ENCODE measurements around the gene FBN3. TPM values are rescaled to one million over a fixed set of nuclear protein-coding genes. Genes with fewer than 3 reads are reported as not detected.
"Not testable (repeated sequence)": the region's sequence is repeated elsewhere in the genome, so short reads cannot be mapped to it uniquely, and the experiment has no call there.

Gene FBN3
- total RNA-seq, 1 experiment from 2014 or later: 0.10 TPM

GRCh38 chr19:8034178-8034525, 115.2 kb downstream of the FBN3 start:
- Histone ChIP-seq H3K9me3 (ENCODE audit: control insufficient read depth, insufficient read depth, low read depth, low read length) (no peaks in the 10 kb centered on the region), H3K4me3 (ENCODE audit: low read depth in 2 of 2, low read length in 2 of 2) (no peak overlapping the region), H3K27ac (ENCODE audit: low read length) (no peak overlapping the region), H3K36me3 (ENCODE audit: control insufficient read depth, insufficient read depth, low read length) (no peaks in the 10 kb centered on the region), H3K4me1 (ENCODE audit: control insufficient read depth, insufficient read depth, low read length) (no peaks in the 10 kb centered on the region), H3K27me3 (ENCODE audit: control insufficient read depth, insufficient read depth, low read length) (no peaks in the 10 kb centered on the region)
- ChIA-PET CTCF (interaction anchor here (0.6 kb wide), 1 partner anchor 26 kb away, joined by 3 read pairs; no protein-coding TSS in a partner anchor), POLR2A (no interaction called here)
- no peak for TF ChIP-seq REST (IDR thresholded peaks at IDR 0.05; ENCODE audit: insufficient read depth in 1 of 2, low read depth in 2 of 2, low read length in 1 of 2)
- no peak for TF ChIP-seq TCF7L2 (IDR thresholded peaks at IDR 0.05; ENCODE audit: low read depth, low read length)
- TF ChIP-seq SIN3A (IDR thresholded peaks at IDR 0.05; ENCODE audit: borderline replicate concordance, insufficient read depth, low read depth, low read length): no peak
- TF ChIP-seq, protein P1, sequence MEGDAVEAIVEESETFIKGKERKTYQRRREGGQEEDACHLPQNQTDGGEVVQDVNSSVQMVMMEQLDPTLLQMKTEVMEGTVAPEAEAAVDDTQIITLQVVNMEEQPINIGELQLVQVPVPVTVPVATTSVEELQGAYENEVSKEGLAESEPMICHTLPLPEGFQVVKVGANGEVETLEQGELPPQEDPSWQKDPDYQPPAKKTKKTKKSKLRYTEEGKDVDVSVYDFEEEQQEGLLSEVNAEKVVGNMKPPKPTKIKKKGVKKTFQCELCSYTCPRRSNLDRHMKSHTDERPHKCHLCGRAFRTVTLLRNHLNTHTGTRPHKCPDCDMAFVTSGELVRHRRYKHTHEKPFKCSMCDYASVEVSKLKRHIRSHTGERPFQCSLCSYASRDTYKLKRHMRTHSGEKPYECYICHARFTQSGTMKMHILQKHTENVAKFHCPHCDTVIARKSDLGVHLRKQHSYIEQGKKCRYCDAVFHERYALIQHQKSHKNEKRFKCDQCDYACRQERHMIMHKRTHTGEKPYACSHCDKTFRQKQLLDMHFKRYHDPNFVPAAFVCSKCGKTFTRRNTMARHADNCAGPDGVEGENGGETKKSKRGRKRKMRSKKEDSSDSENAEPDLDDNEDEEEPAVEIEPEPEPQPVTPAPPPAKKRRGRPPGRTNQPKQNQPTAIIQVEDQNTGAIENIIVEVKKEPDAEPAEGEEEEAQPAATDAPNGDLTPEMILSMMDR (IDR thresholded peaks at IDR 0.05): no peak
- no peak for TF ChIP-seq POLR2AphosphoS5 (IDR thresholded peaks at IDR 0.05; ENCODE audit: low read depth, low read length)
- intact Hi-C loops (cut with micrococcal nuclease; ENCODE audit: unreplicated experiment) (no loop called here), in situ Hi-C loops (cut with HindIII; ENCODE audit: low pct_unique_long_range_greater_than_20kb, low sequenced_read_pairs) (no loop called here)
- no peak for ATAC-seq
- DNase-seq (ENCODE audit: low read depth, low spot score): no peak
- no TSS peak for BruUV-seq (replicated peaks)

- H3K27ac ChIP-seq (ENCODE audit: low read length); DNase-seq (ENCODE audit: low read depth, low spot score); H3K9me3 ChIP-seq (ENCODE audit: control insufficient read depth, insufficient read depth, low read depth, low read length); H3K4me1 ChIP-seq (ENCODE audit: control insufficient read depth, insufficient read depth, low read length); intact Hi-C loops (cut with micrococcal nuclease; ENCODE audit: unreplicated experiment); ATAC-seq; H3K36me3 ChIP-seq (ENCODE audit: control insufficient read depth, insufficient read depth, low read length); H3K4me3 ChIP-seq (ENCODE audit: low read depth in 2 of 2, low read length in 2 of 2); POLR2A ChIA-PET; H3K27me3 ChIP-seq (ENCODE audit: control insufficient read depth, insufficient read depth, low read length); in situ Hi-C loops (cut with HindIII; ENCODE audit: low pct_unique_long_range_greater_than_20kb, low sequenced_read_pairs); BruUV-seq (replicated peaks): not testable (repeated sequence)
- CTCF ChIA-PET: interaction anchor here (0.6 kb wide), 1 partner anchor 25 kb away, joined by 3 read pairs; no protein-coding TSS in a partner anchor
These were observed 115.9 kb downstream of the FBN3 start for GRCh38 chr19:8033287-8034177.

DNA sequence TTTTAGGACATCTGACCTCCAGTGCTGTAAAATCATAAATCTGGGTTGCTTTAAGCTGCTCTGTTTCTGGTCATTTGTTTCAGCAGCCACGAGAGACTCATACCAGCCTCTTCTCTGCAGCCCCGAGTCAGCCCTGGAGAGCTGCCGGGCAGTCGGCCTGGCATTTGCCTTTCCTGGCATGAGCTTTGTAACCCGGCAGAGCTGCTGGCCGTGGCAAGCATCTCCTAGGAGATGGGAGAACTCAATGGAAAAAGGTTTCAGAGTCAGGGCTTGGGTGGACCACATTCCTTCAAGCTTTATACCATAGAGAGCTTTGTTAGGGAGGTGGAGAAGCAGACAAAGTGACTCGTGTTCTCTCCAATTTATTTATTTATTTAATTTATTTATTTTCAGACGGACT, 118.4 kb downstream of the FBN3 start:
- ATAC-seq: no peak
- H3K36me3 ChIP-seq (ENCODE audit: control insufficient read depth, insufficient read depth, low read length): no peaks in the 10 kb centered on the region
- no peak overlapping the region for H3K27ac ChIP-seq (ENCODE audit: low read length)
- CTCF ChIA-PET: no interaction called here
- BruUV-seq (replicated peaks): no TSS peak
- no peaks in the 10 kb centered on the region for H3K4me1 ChIP-seq (ENCODE audit: control insufficient read depth, insufficient read depth, low read length)
- no peaks in the 10 kb centered on the region for H3K27me3 ChIP-seq (ENCODE audit: control insufficient read depth, insufficient read depth, low read length)
- DNase-seq (ENCODE audit: low read depth, low spot score): no peak
- TF ChIP-seq SIN3A (IDR thresholded peaks at IDR 0.05; ENCODE audit: borderline replicate concordance, insufficient read depth, low read depth, low read length) (no peak), REST (IDR thresholded peaks at IDR 0.05; ENCODE audit: insufficient read depth in 1 of 2, low read depth in 2 of 2, low read length in 1 of 2) (no peak), TCF7L2 (IDR thresholded peaks at IDR 0.05; ENCODE audit: low read depth, low read length) (no peak), POLR2AphosphoS5 (IDR thresholded peaks at IDR 0.05; ENCODE audit: low read depth, low read length) (no peak)
- TF ChIP-seq, protein P1 (IDR thresholded peaks at IDR 0.05): no peak
- H3K4me3 ChIP-seq (ENCODE audit: low read depth in 2 of 2, low read length in 2 of 2): no peak overlapping the region
- POLR2A ChIA-PET: no interaction called here
- intact Hi-C loops (cut with micrococcal nuclease; ENCODE audit: unreplicated experiment) (no loop called here), in situ Hi-C loops (cut with HindIII; ENCODE audit: low pct_unique_long_range_greater_than_20kb, low sequenced_read_pairs) (no loop called here)
- no peaks in the 10 kb centered on the region for H3K9me3 ChIP-seq (ENCODE audit: control insufficient read depth, insufficient read depth, low read depth, low read length)

All from Panc1 (cell line).